ENCODE data around the gene PARVG. TPM values are rescaled to one million over a fixed set of nuclear protein-coding genes. Genes with fewer than 3 reads are reported as not detected.

The PARVG gene
- total and polyA plus RNA-seq, 12 donors = 1.4 to 61.1 (median 14.8) TPM

GRCh38 chr22:44192098-44192815 lies 11.5 kb downstream of the PARVG start:
- Histone ChIP-seq H3K4me3 (no peak overlapping the region), H3K4me1 (replicated peaks in 1 of 2) (no peaks in the 10 kb centered on the region), H3K27me3 (no peaks in the 10 kb centered on the region), H3K36me3 (replicated peaks in 1 of 2) (no peaks in the 10 kb centered on the region), H3K27ac (no peak overlapping the region), H3K9me3 (replicated peaks in 1 of 3) (no peaks in the 10 kb centered on the region)
- intact Hi-C loops (cut with DNase I) = no loop called here
- no peak for TF ChIP-seq POLR2A (IDR thresholded peaks at IDR 0.05)
- no peak for TF ChIP-seq CTCF (IDR thresholded peaks at IDR 0.05)
- DNase-seq = peak in 1 of 7 donors; percentile 10
- 88 to 95% (median 92%) methylated on average over 5 to 8 of the region's 8 CpGs for WGBS, 4 donors

- H3K27ac ChIP-seq = no peak overlapping the region
- no peak overlapping the region for H3K4me3 ChIP-seq
- TF ChIP-seq CTCF (IDR thresholded peaks at IDR 0.05) = no peak
- no peak for TF ChIP-seq POLR2A (IDR thresholded peaks at IDR 0.05)
- DNase-seq = no peak
- WGBS, 4 donors = 63 to 67% (median 66%) methylated on average over 8 to 11 of the region's 11 CpGs
- no peaks in the 10 kb centered on the region for H3K27me3 ChIP-seq
- intact Hi-C loops (cut with DNase I) = no loop called here
- no peaks in the 10 kb centered on the region for H3K9me3 ChIP-seq (replicated peaks in 1 of 3)
- H3K4me1 ChIP-seq (replicated peaks in 1 of 2) = no peaks in the 10 kb centered on the region
- no peaks in the 10 kb centered on the region for H3K36me3 ChIP-seq (replicated peaks in 1 of 2)
Observed at GRCh38 chr22:44192816-44193534, 12.2 kb downstream of the PARVG start.

- no peak overlapping the region for H3K4me3 ChIP-seq
- no peaks in the 10 kb centered on the region for H3K27me3 ChIP-seq
- WGBS, 4 donors = 50 to 67% (median 60%) methylated on average over 4 of the region's 4 CpGs
- no peak for DNase-seq
- TF ChIP-seq CTCF (IDR thresholded peaks at IDR 0.05) (no peak), POLR2A (IDR thresholded peaks at IDR 0.05) (no peak)
- intact Hi-C loops (cut with DNase I) = no loop called here
- H3K27ac ChIP-seq = no peak overlapping the region
- H3K36me3 ChIP-seq (replicated peaks in 1 of 2) = no peaks in the 10 kb centered on the region
- H3K4me1 ChIP-seq (replicated peaks in 1 of 2) = no peaks in the 10 kb centered on the region
- H3K9me3 ChIP-seq (replicated peaks in 1 of 3) = no peaks in the 10 kb centered on the region
Observed at GRCh38 chr22:44193535-44193891, 12.8 kb downstream of the PARVG start.

GRCh38 chr22:44194569-44194968 lies 13.8 kb downstream of the PARVG start:
- H3K9me3 ChIP-seq (replicated peaks in 1 of 3) = no peaks in the 10 kb centered on the region
- H3K36me3 ChIP-seq (replicated peaks in 1 of 2) = no peaks in the 10 kb centered on the region
- intact Hi-C loops (cut with DNase I) = no loop called here
- no peaks in the 10 kb centered on the region for H3K27me3 ChIP-seq
- no peak for TF ChIP-seq CTCF (IDR thresholded peaks at IDR 0.05)
- TF ChIP-seq POLR2A (IDR thresholded peaks at IDR 0.05) = no peak
- no peak for DNase-seq
- H3K27ac ChIP-seq = no peak overlapping the region
- H3K4me3 ChIP-seq = no peak overlapping the region
- no peaks in the 10 kb centered on the region for H3K4me1 ChIP-seq (replicated peaks in 1 of 2)
- 71 to 97% (median 91%) methylated on average over 2 of the region's 2 CpGs for WGBS, 4 donors
